ENCODE data around the gene PKNOX1.
"Not testable (repeated sequence)": the region's sequence is repeated elsewhere in the genome, so short reads cannot be mapped to it uniquely, and the experiment has no call there.

PKNOX1 gene

GRCh38 chr21:42937034-42937940 is 37.1 kb upstream of the PKNOX1 start:
- H3K27ac ChIP-seq (ENCODE audit: low read length); H3K4me3 ChIP-seq (ENCODE audit: low read length in 2 of 2); H3K36me3 ChIP-seq (ENCODE audit: control insufficient read depth in 2 of 2, insufficient read depth in 2 of 2, low read length in 2 of 2); H3K4me1 ChIP-seq (ENCODE audit: control insufficient read depth, insufficient read depth, low read length); H3K27me3 ChIP-seq (ENCODE audit: control insufficient read depth in 1 of 2, insufficient read depth in 2 of 2, low read length in 2 of 2); H3K9ac ChIP-seq (ENCODE audit: low read length in 2 of 2); H3K9me3 ChIP-seq (ENCODE audit: control insufficient read depth in 2 of 2, low read length in 2 of 2): not testable (repeated sequence)

- Histone ChIP-seq H3K9me3 (ENCODE audit: control insufficient read depth in 2 of 2, low read length in 2 of 2) (no peaks in the 10 kb centered on the region), H3K4me3 (ENCODE audit: low read length in 2 of 2) (no peak overlapping the region), H3K4me1 (ENCODE audit: control insufficient read depth, insufficient read depth, low read length) (peaks cover 5% of the 10 kb centered on the region), H3K9ac (ENCODE audit: low read length in 2 of 2) (no peak overlapping the region), H3K27ac (ENCODE audit: low read length) (no peak overlapping the region), H3K36me3 (ENCODE audit: control insufficient read depth in 2 of 2, insufficient read depth in 2 of 2, low read length in 2 of 2) (peaks cover 0 to 2% of the 10 kb centered on the region in 2 donors), H3K27me3 (ENCODE audit: control insufficient read depth in 1 of 2, insufficient read depth in 2 of 2, low read length in 2 of 2) (no peaks in the 10 kb centered on the region)
These were observed 36.3 kb upstream of the PKNOX1 start for GRCh38 chr21:42937960-42938605.

GRCh38 chr21:42938606-42938995 is 35.8 kb upstream of the PKNOX1 start:
- not testable (repeated sequence) for H3K9me3 ChIP-seq (ENCODE audit: control insufficient read depth in 2 of 2, low read length in 2 of 2); H3K27me3 ChIP-seq (ENCODE audit: control insufficient read depth in 1 of 2, insufficient read depth in 2 of 2, low read length in 2 of 2); H3K27ac ChIP-seq (ENCODE audit: low read length); H3K9ac ChIP-seq (ENCODE audit: low read length in 2 of 2); H3K4me3 ChIP-seq (ENCODE audit: low read length in 2 of 2); H3K36me3 ChIP-seq (ENCODE audit: control insufficient read depth in 2 of 2, insufficient read depth in 2 of 2, low read length in 2 of 2); H3K4me1 ChIP-seq (ENCODE audit: control insufficient read depth, insufficient read depth, low read length)

- H3K27ac ChIP-seq (ENCODE audit: low read length) = peak overlapping the region; percentile 46
- H3K4me1 ChIP-seq (ENCODE audit: control insufficient read depth, insufficient read depth, low read length) = peaks cover 5% of the 10 kb centered on the region
- no peaks in the 10 kb centered on the region for H3K9me3 ChIP-seq (ENCODE audit: control insufficient read depth in 2 of 2, low read length in 2 of 2)
- H3K4me3 ChIP-seq (ENCODE audit: low read length in 2 of 2) = peak overlapping the region; percentile 29 to 36
- no peaks in the 10 kb centered on the region for H3K36me3 ChIP-seq (ENCODE audit: control insufficient read depth in 2 of 2, insufficient read depth in 2 of 2, low read length in 2 of 2)
- peak overlapping the region; percentile 27 to 58 for H3K9ac ChIP-seq (ENCODE audit: low read length in 2 of 2)
- H3K27me3 ChIP-seq (ENCODE audit: control insufficient read depth in 1 of 2, insufficient read depth in 2 of 2, low read length in 2 of 2) = no peaks in the 10 kb centered on the region
These were observed 34.6 kb upstream of the PKNOX1 start for GRCh38 chr21:42939582-42940413.

GRCh38 chr21:42941696-42942085 is 32.7 kb upstream of the PKNOX1 start:
- Histone ChIP-seq H3K9ac (ENCODE audit: low read length in 2 of 2) (no peak overlapping the region), H3K27me3 (ENCODE audit: control insufficient read depth in 1 of 2, insufficient read depth in 2 of 2, low read length in 2 of 2) (no peaks in the 10 kb centered on the region), H3K4me3 (ENCODE audit: low read length in 2 of 2) (no peak overlapping the region), H3K36me3 (ENCODE audit: control insufficient read depth in 2 of 2, insufficient read depth in 2 of 2, low read length in 2 of 2) (no peaks in the 10 kb centered on the region), H3K27ac (ENCODE audit: low read length) (no peak overlapping the region), H3K9me3 (ENCODE audit: control insufficient read depth in 2 of 2, low read length in 2 of 2) (no peaks in the 10 kb centered on the region), H3K4me1 (ENCODE audit: control insufficient read depth, insufficient read depth, low read length) (peaks cover 5% of the 10 kb centered on the region)

- Histone ChIP-seq H3K9ac (ENCODE audit: low read length in 2 of 2) (no peak overlapping the region), H3K4me3 (ENCODE audit: low read length in 2 of 2) (no peak overlapping the region), H3K27me3 (ENCODE audit: control insufficient read depth in 1 of 2, insufficient read depth in 2 of 2, low read length in 2 of 2) (no peaks in the 10 kb centered on the region), H3K27ac (ENCODE audit: low read length) (no peak overlapping the region), H3K9me3 (ENCODE audit: control insufficient read depth in 2 of 2, low read length in 2 of 2) (no peaks in the 10 kb centered on the region), H3K36me3 (ENCODE audit: control insufficient read depth in 2 of 2, insufficient read depth in 2 of 2, low read length in 2 of 2) (no peaks in the 10 kb centered on the region), H3K4me1 (ENCODE audit: control insufficient read depth, insufficient read depth, low read length) (peaks cover 5% of the 10 kb centered on the region)
These were observed 32.1 kb upstream of the PKNOX1 start for GRCh38 chr21:42942244-42942643.

- H3K9ac ChIP-seq (ENCODE audit: low read length in 2 of 2); H3K4me3 ChIP-seq (ENCODE audit: low read length in 2 of 2); H3K4me1 ChIP-seq (ENCODE audit: control insufficient read depth, insufficient read depth, low read length); H3K9me3 ChIP-seq (ENCODE audit: control insufficient read depth in 2 of 2, low read length in 2 of 2); H3K36me3 ChIP-seq (ENCODE audit: control insufficient read depth in 2 of 2, insufficient read depth in 2 of 2, low read length in 2 of 2); H3K27me3 ChIP-seq (ENCODE audit: control insufficient read depth in 1 of 2, insufficient read depth in 2 of 2, low read length in 2 of 2); H3K27ac ChIP-seq (ENCODE audit: low read length): not testable (repeated sequence)
These were observed 25.1 kb upstream of the PKNOX1 start for GRCh38 chr21:42949094-42949755.

GRCh38 chr21:42951193-42951592 is 23.2 kb upstream of the PKNOX1 start:
- H3K36me3 ChIP-seq (ENCODE audit: control insufficient read depth in 2 of 2, insufficient read depth in 2 of 2, low read length in 2 of 2); H3K27me3 ChIP-seq (ENCODE audit: control insufficient read depth in 1 of 2, insufficient read depth in 2 of 2, low read length in 2 of 2); H3K9ac ChIP-seq (ENCODE audit: low read length in 2 of 2); H3K4me3 ChIP-seq (ENCODE audit: low read length in 2 of 2); H3K9me3 ChIP-seq (ENCODE audit: control insufficient read depth in 2 of 2, low read length in 2 of 2); H3K27ac ChIP-seq (ENCODE audit: low read length); H3K4me1 ChIP-seq (ENCODE audit: control insufficient read depth, insufficient read depth, low read length): not testable (repeated sequence)

- H3K27ac ChIP-seq (ENCODE audit: low read length) = no peak overlapping the region
- H3K4me1 ChIP-seq (ENCODE audit: control insufficient read depth, insufficient read depth, low read length) = no peaks in the 10 kb centered on the region
- no peaks in the 10 kb centered on the region for H3K36me3 ChIP-seq (ENCODE audit: control insufficient read depth in 2 of 2, insufficient read depth in 2 of 2, low read length in 2 of 2)
- H3K9me3 ChIP-seq (ENCODE audit: control insufficient read depth in 2 of 2, low read length in 2 of 2) = no peaks in the 10 kb centered on the region
- no peak overlapping the region for H3K4me3 ChIP-seq (ENCODE audit: low read length in 2 of 2)
- no peak overlapping the region for H3K9ac ChIP-seq (ENCODE audit: low read length in 2 of 2)
- no peaks in the 10 kb centered on the region for H3K27me3 ChIP-seq (ENCODE audit: control insufficient read depth in 1 of 2, insufficient read depth in 2 of 2, low read length in 2 of 2)
These were observed 17.3 kb upstream of the PKNOX1 start for GRCh38 chr21:42956824-42957630.

GRCh38 chr21:42958122-42958521 is 16.2 kb upstream of the PKNOX1 start:
- H3K27me3 ChIP-seq (ENCODE audit: control insufficient read depth in 1 of 2, insufficient read depth in 2 of 2, low read length in 2 of 2); H3K4me3 ChIP-seq (ENCODE audit: low read length in 2 of 2); H3K27ac ChIP-seq (ENCODE audit: low read length); H3K36me3 ChIP-seq (ENCODE audit: control insufficient read depth in 2 of 2, insufficient read depth in 2 of 2, low read length in 2 of 2); H3K9me3 ChIP-seq (ENCODE audit: control insufficient read depth in 2 of 2, low read length in 2 of 2); H3K4me1 ChIP-seq (ENCODE audit: control insufficient read depth, insufficient read depth, low read length); H3K9ac ChIP-seq (ENCODE audit: low read length in 2 of 2): not testable (repeated sequence)

Measured in stomach smooth muscle (tissue), 2 donors.